Measurements from ENCODE around the gene COX7A2L. TPM values are rescaled to one million over a fixed set of nuclear protein-coding genes. Genes with fewer than 3 reads are reported as not detected.

The COX7A2L gene
- total RNA-seq, 4 donors from 2014 or later = 108 to 152 (median 126) TPM

DNA sequence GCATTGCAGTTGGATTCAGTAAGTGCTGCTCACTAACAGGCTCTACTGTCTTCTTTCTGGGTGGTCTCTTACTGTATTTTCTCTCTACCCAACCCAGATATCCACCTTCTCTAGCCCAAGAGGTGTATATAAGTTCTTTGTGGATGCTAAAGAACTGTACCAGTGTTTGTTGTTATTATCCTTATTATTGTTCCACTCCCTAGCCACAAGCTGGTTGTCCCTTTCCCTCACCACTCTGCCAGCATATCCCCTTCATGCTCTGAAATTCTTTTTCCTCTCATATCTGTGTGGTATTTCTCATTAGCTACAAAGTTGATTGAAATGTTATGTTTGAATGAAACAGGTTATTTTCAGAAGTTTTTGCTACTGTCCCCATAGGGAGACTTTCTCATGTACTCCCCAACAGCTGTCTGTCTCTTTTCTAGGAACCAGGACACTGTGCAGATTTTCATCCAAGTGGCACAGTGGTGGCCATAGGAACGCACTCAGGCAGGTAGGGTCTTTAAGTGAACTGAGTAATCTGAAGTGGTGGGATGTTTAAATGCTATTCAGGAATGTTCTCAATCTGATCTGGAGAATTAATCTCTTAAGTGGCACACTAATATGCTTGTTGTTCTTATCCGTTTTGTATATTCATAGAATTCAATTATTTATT is 56.8 kb downstream of the COX7A2L start:
- DNase-seq (ENCODE audit: low spot score) = no peak
- ATAC-seq (ENCODE audit: low FRiP score) = no peak
- TF ChIP-seq, protein P1, sequence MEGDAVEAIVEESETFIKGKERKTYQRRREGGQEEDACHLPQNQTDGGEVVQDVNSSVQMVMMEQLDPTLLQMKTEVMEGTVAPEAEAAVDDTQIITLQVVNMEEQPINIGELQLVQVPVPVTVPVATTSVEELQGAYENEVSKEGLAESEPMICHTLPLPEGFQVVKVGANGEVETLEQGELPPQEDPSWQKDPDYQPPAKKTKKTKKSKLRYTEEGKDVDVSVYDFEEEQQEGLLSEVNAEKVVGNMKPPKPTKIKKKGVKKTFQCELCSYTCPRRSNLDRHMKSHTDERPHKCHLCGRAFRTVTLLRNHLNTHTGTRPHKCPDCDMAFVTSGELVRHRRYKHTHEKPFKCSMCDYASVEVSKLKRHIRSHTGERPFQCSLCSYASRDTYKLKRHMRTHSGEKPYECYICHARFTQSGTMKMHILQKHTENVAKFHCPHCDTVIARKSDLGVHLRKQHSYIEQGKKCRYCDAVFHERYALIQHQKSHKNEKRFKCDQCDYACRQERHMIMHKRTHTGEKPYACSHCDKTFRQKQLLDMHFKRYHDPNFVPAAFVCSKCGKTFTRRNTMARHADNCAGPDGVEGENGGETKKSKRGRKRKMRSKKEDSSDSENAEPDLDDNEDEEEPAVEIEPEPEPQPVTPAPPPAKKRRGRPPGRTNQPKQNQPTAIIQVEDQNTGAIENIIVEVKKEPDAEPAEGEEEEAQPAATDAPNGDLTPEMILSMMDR (IDR thresholded peaks at IDR 0.05) = no peak

DNA sequence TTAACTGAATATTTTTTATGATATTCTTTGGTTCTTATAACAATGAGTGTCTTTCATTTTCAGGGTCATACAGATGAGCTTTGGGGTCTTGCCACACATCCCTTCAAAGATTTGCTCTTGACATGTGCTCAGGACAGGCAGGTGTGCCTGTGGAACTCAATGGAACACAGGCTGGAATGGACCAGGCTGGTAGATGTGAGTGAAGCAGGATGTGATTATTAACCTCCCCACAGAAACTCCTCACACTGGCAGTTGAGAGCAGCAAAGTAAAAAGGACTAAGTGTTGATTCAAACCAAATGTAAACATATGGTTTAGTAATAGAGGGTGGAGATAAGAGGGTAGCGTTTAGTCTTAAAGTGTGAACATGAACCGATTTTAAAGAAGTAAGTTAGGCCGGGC is 57.8 kb downstream of the COX7A2L start:
- no peak for ATAC-seq (ENCODE audit: low FRiP score)
- DNase-seq (ENCODE audit: low spot score) = no peak
- TF ChIP-seq, protein P1 (IDR thresholded peaks at IDR 0.05) = no peak

DNA sequence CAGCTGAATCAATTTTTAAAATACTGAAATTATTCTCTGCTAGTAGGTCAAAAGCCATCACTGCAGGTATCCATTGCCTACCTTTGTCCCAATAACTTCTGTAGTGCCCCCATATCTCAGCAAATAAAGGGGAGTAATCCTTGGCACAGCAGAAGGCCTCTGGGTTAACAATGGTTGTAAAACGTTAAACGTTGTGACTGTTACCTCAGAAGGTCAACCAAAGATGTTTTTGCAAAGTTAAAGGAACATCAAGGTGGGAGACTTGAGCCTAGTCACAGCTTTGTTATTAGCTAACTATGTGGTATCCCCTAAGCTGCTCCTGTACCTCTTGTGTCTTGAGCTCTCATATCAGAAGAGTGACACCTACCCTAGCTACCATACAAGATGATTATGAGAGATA is 60.5 kb downstream of the COX7A2L start:
- no peak for DNase-seq (ENCODE audit: low spot score)
- TF ChIP-seq, protein P1 (IDR thresholded peaks at IDR 0.05) = no peak
- ATAC-seq (ENCODE audit: low FRiP score) = no peak

Other genes starting within 250 kb of the COX7A2L start
- gene EML4, start 191.9 kb downstream of the COX7A2L start, total RNA-seq = 10 to 100 TPM; 33.3 to 79.6 (median 41.5) TPM
- gene KCNG3, start 132.8 kb upstream of the COX7A2L start, total RNA-seq = 1 to 10 TPM in 1 of 4 donors, under 1 TPM in 1, not detected in 2; 0.37 to 1.1 TPM
- gene MTA3, start 207.4 kb upstream of the COX7A2L start, total RNA-seq = 10 to 100 TPM; 10.8 to 36.6 (median 25.2) TPM